Trophoblast cell (in vitro differentiated cells and primary cell): ENCODE measurements around the gene FEM1B.
"Not testable (repeated sequence)": the region's sequence is repeated elsewhere in the genome, so short reads cannot be mapped to it uniquely, and the experiment has no call there.

ENCODE experiments used
- DNase-seq, 2 donors: peaks; one replicate each; pipeline ENCODE4 v3.0.0-alpha.2; 2016
- H2AFZ ChIP-seq: 2 replicates; pipeline ENCODE4 v1.6.1; 2013; ENCODE audit warnings: low read length, moderate library complexity, mild to moderate bottlenecking; ENCODE audit not compliant: insufficient read depth, poor library complexity
- H2AK5ac ChIP-seq: 2 replicates; pipeline ENCODE4 v1.6.1; 2013; ENCODE audit warnings: mild to moderate bottlenecking, low read length
- H2BK120ac ChIP-seq: 2 replicates; pipeline ENCODE4 v1.6.1; 2013; ENCODE audit warnings: low read length, mild to moderate bottlenecking, moderate library complexity; ENCODE audit not compliant: insufficient read depth, poor library complexity
- H2BK12ac ChIP-seq: 2 replicates; pipeline ENCODE4 v1.6.1; 2013; ENCODE audit warnings: mild to moderate bottlenecking, low read length, moderate library complexity
- H2BK5ac ChIP-seq: 2 replicates; pipeline ENCODE4 v1.6.1; 2013; ENCODE audit warnings: low read length, low read depth, moderate library complexity, mild to moderate bottlenecking; ENCODE audit not compliant: poor library complexity
- H3K14ac ChIP-seq: 2 replicates; pipeline ENCODE4 v1.6.1; 2013; ENCODE audit warnings: mild to moderate bottlenecking, low read length
- H3K18ac ChIP-seq: 2 replicates; pipeline ENCODE4 v1.6.1; 2013; ENCODE audit warnings: mild to moderate bottlenecking, low read length
- H3K23ac ChIP-seq: 2 replicates; pipeline ENCODE4 v1.6.1; 2013; ENCODE audit warnings: low read length
- H3K27ac ChIP-seq: 2 replicates; pipeline ENCODE4 v1.5.1; 2013; ENCODE audit warnings: low read depth, mild to moderate bottlenecking, inconsistent platforms, low read length, moderate library complexity
- H3K27me3 ChIP-seq: 2 replicates; pipeline ENCODE4 v1.6.1; 2013; ENCODE audit warnings: inconsistent platforms, mild to moderate bottlenecking, low read length, moderate library complexity; ENCODE audit not compliant: insufficient read depth
- H3K36me3 ChIP-seq, 2 experiments: 1 replicate in 1 of 2; 2 replicates in 1 of 2; pipeline ENCODE4 v1.6.1; 2013; ENCODE audit warnings: low read length in 2 of 2, mild to moderate bottlenecking in 2 of 2, moderate library complexity in 1 of 2; ENCODE audit not compliant: insufficient read depth in 2 of 2, control insufficient read depth in 1 of 2
- H3K4ac ChIP-seq: 2 replicates; pipeline ENCODE4 v1.6.1; 2013; ENCODE audit warnings: low read depth, mild to moderate bottlenecking, low read length, moderate library complexity
- H3K4me1 ChIP-seq, 2 experiments: 1 replicate in 1 of 2; 2 replicates in 1 of 2; pipeline ENCODE4 v1.6.1; 2013; ENCODE audit warnings: low read length in 2 of 2, mild to moderate bottlenecking in 2 of 2, moderate library complexity in 1 of 2; ENCODE audit not compliant: insufficient read depth in 2 of 2, control insufficient read depth in 1 of 2
- H3K4me2 ChIP-seq: 2 replicates; pipeline ENCODE4 v1.6.1; 2013; ENCODE audit warnings: inconsistent platforms, mild to moderate bottlenecking, low read length, moderate library complexity
- H3K4me3 ChIP-seq: 2 replicates; pipeline ENCODE4 v1.5.1; 2013; ENCODE audit warnings: mild to moderate bottlenecking, low read depth, low read length, inconsistent platforms
- H3K79me1 ChIP-seq: one replicate; pipeline ENCODE4 v1.6.1; 2013; ENCODE audit warnings: low read length
- H3K79me2 ChIP-seq: 2 replicates; pipeline ENCODE4 v1.6.1; 2013; ENCODE audit warnings: low read length, mild to moderate bottlenecking; ENCODE audit not compliant: control insufficient read depth, insufficient read depth, poor library complexity
- H3K9ac ChIP-seq: 2 replicates; pipeline ENCODE4 v1.6.1; 2013; ENCODE audit warnings: mild to moderate bottlenecking, low read length
- H3K9me3 ChIP-seq: 2 replicates; pipeline ENCODE4 v1.6.1; 2013; ENCODE audit warnings: low read depth, mild to moderate bottlenecking, control low read depth, inconsistent platforms, low read length; ENCODE audit not compliant: insufficient read depth
- H4K12ac ChIP-seq: 2 replicates; pipeline ENCODE4 v1.6.1; 2013; ENCODE audit warnings: low read depth, mild to moderate bottlenecking, low read length, moderate library complexity
- H4K8ac ChIP-seq: 2 replicates; pipeline ENCODE4 v1.6.1; 2013; ENCODE audit warnings: low read depth, mild to moderate bottlenecking, low read length, moderate library complexity
- H4K91ac ChIP-seq: one replicate; pipeline ENCODE4 v1.6.1; 2013; ENCODE audit warnings: low read depth, mild to moderate bottlenecking, low read length, moderate library complexity
- WGBS: extraction: QIAGEN DNeasy Blood & Tissue Kit; methylation state at CpG from one replicate; pipeline ENCODE4 v1.1.7; 2013; ENCODE audit warnings: missing lambda C conversion rate; ENCODE audit not compliant: insufficient read length, insufficient coverage; ENCODE audit errors: extremely low coverage; 5-methylcytosine and 5-hydroxymethylcytosine counted together

The FEM1B gene

DNA sequence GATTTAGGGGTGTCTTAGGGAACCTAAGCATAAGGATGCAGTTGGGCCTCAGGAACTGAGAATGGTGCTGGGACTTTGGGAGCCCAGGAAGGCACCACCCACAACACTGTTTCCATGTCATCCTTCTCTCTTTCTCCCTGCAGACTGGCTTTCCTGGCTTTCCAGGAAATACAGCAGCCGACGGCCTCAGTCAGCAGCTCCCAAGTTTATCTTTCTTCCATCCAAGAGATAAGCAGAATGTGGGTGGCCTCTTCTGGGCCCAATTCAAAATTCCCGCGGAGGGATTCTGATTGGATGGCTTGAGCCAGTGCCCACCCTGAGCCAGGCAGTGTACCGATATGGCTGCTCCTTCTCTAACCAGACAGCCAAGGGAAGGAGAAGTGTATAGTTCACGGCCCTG lies 43.5 kb upstream of the FEM1B start:
- H3K4me3 ChIP-seq, result no peak overlapping the region
- H3K9ac ChIP-seq, result no peak overlapping the region
- H3K4me2 ChIP-seq, result no peak overlapping the region
- no CpG with 5 or more reads among the region's 6 CpGs for WGBS
- H2BK12ac ChIP-seq, result no peak overlapping the region
- H4K12ac ChIP-seq, result no peak overlapping the region
- DNase-seq, result no peak
- peaks cover 4% of the 10 kb centered on the region for H3K79me2 ChIP-seq
- peaks cover 5% of the 10 kb centered on the region for H3K79me1 ChIP-seq
- no peaks in the 10 kb centered on the region for H3K27me3 ChIP-seq
- no peak overlapping the region for H3K4ac ChIP-seq
- no peak overlapping the region for H3K27ac ChIP-seq
- H2AFZ ChIP-seq, result no peak overlapping the region
- H2AK5ac ChIP-seq, result no peak overlapping the region
- no peaks in the 10 kb centered on the region for H3K9me3 ChIP-seq
- peaks cover 3 to 7% of the 10 kb centered on the region in 2 experiments for H3K4me1 ChIP-seq
- no peak overlapping the region for H4K8ac ChIP-seq
- no peaks in the 10 kb centered on the region for H3K36me3 ChIP-seq
- H3K14ac ChIP-seq, result no peak overlapping the region
- no peak overlapping the region for H3K23ac ChIP-seq
- no peak overlapping the region for H4K91ac ChIP-seq
- no peak overlapping the region for H2BK5ac ChIP-seq
- H2BK120ac ChIP-seq, result no peak overlapping the region
- H3K18ac ChIP-seq, result no peak overlapping the region

DNA sequence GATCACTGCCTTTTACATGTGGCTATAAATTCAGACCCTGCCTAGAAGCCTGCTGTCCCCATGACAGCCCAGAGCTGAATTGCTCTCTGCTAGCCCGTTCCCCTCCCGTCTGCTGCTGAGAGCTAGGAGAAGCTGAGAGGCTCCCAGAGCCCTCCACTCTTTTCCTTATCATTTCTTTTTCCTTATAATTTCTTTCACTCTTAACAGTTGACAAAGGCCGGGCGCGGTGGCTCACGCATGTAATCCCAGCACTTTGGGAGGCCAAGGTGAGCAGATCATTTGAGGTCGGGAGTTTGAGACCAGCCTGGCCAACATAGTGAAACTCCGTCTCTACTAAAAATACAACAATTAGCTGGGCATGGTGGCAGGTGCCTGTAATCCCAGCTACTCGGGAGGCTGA lies 43.0 kb upstream of the FEM1B start:
- H3K18ac ChIP-seq, H4K91ac ChIP-seq, H3K4me3 ChIP-seq, DNase-seq, H4K12ac ChIP-seq, H3K9me3 ChIP-seq, H4K8ac ChIP-seq, H3K4me1 ChIP-seq, H2BK120ac ChIP-seq, H2AK5ac ChIP-seq, H3K36me3 ChIP-seq, H3K27me3 ChIP-seq, H3K23ac ChIP-seq, H3K4ac ChIP-seq, H2AFZ ChIP-seq, H3K9ac ChIP-seq, H3K27ac ChIP-seq, H3K14ac ChIP-seq, H2BK12ac ChIP-seq, H3K79me2 ChIP-seq, H3K79me1 ChIP-seq, H3K4me2 ChIP-seq, H2BK5ac ChIP-seq: not testable (repeated sequence)
- WGBS, result no CpG with 5 or more reads among the region's 9 CpGs

DNA sequence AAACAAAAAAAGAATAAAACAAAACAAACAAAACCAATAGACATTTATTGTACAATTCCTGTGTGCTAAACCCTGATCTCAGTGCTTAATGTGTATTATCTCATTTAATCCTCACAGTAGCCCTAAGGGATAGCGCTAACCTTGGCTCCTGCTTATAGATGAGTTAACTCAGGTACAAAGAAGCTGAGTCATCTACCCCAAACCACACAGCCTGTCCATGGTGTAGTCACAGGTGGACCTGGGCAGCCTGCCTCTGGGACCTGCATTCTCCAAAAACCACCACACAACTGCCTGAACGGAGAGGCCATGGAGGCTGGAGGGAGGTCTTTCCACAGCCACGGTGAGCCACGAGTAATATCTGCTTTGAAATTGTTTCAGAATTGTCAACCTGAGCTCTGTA lies 42.5 kb upstream of the FEM1B start:
- H3K4me3 ChIP-seq, result no peak overlapping the region
- H2BK12ac ChIP-seq, result no peak overlapping the region
- H3K14ac ChIP-seq, result no peak overlapping the region
- no peaks in the 10 kb centered on the region for H3K79me2 ChIP-seq
- no CpG with 5 or more reads among the region's 4 CpGs for WGBS
- H2AFZ ChIP-seq, result no peak overlapping the region
- H2AK5ac ChIP-seq, result no peak overlapping the region
- H3K23ac ChIP-seq, result no peak overlapping the region
- H3K18ac ChIP-seq, result no peak overlapping the region
- H4K8ac ChIP-seq, result no peak overlapping the region
- no peaks in the 10 kb centered on the region for H3K27me3 ChIP-seq
- no peak overlapping the region for H3K4ac ChIP-seq
- H2BK5ac ChIP-seq, result no peak overlapping the region
- no peaks in the 10 kb centered on the region for H3K36me3 ChIP-seq
- no peaks in the 10 kb centered on the region for H3K9me3 ChIP-seq
- H2BK120ac ChIP-seq, result no peak overlapping the region
- H3K27ac ChIP-seq, result no peak overlapping the region
- no peak overlapping the region for H4K91ac ChIP-seq
- H4K12ac ChIP-seq, result no peak overlapping the region
- no peak for DNase-seq
- peaks cover 3 to 5% of the 10 kb centered on the region in 2 experiments for H3K4me1 ChIP-seq
- no peak overlapping the region for H3K9ac ChIP-seq
- H3K4me2 ChIP-seq, result no peak overlapping the region
- no peaks in the 10 kb centered on the region for H3K79me1 ChIP-seq

DNA sequence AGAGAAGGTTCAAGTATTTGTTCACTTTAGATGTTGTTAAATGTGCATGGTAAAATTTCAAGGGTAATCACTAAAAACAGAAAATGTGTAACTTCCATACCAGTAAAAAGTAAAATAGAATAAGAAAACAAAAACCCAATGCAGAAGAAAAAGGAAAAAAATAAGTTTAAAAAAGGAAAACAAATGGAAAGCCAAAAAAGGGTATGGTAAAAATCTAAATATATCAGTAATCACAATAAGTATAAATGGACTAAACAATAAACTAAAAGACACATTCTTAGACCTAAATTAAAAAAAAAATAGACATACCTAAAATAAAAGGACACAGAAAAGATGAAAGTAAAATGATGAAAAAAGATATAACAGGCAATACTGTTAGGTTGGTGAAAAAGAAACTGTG lies 38.5 kb upstream of the FEM1B start:
- H3K23ac ChIP-seq, result no peak overlapping the region
- no peak overlapping the region for H3K4me2 ChIP-seq
- no peak overlapping the region for H2AFZ ChIP-seq
- no peak overlapping the region for H3K4me3 ChIP-seq
- H3K9me3 ChIP-seq, result no peaks in the 10 kb centered on the region
- H3K36me3 ChIP-seq, result no peaks in the 10 kb centered on the region
- no peaks in the 10 kb centered on the region for H3K79me2 ChIP-seq
- no peak overlapping the region for H2AK5ac ChIP-seq
- H3K27me3 ChIP-seq, result no peaks in the 10 kb centered on the region
- no peak for DNase-seq
- H4K91ac ChIP-seq, result no peak overlapping the region
- H2BK120ac ChIP-seq, result no peak overlapping the region
- H3K18ac ChIP-seq, result no peak overlapping the region
- H3K4me1 ChIP-seq, result peaks cover 2 to 3% of the 10 kb centered on the region in 2 experiments
- no peak overlapping the region for H3K9ac ChIP-seq
- no peak overlapping the region for H3K27ac ChIP-seq
- H4K8ac ChIP-seq, result no peak overlapping the region
- H2BK12ac ChIP-seq, result no peak overlapping the region
- H4K12ac ChIP-seq, result no peak overlapping the region
- no peak overlapping the region for H2BK5ac ChIP-seq
- H3K4ac ChIP-seq, result no peak overlapping the region
- no peaks in the 10 kb centered on the region for H3K79me1 ChIP-seq
- H3K14ac ChIP-seq, result no peak overlapping the region
